Measurements from ENCODE around the gene FXYD5.

The FXYD5 gene

GRCh38 chr19:35199481-35199880, 44.9 kb downstream of the FXYD5 start:
- Mint-ChIP-seq H3K27ac (peak overlapping the region; percentile 6), H3K4me1 (peaks cover 26% of the 10 kb centered on the region), H3K9me3 (no peaks in the 10 kb centered on the region), H3K27me3 (no peaks in the 10 kb centered on the region), H3K36me3 (no peaks in the 10 kb centered on the region), H3K4me3 (no peak overlapping the region)
- no peak for ATAC-seq

DNA sequence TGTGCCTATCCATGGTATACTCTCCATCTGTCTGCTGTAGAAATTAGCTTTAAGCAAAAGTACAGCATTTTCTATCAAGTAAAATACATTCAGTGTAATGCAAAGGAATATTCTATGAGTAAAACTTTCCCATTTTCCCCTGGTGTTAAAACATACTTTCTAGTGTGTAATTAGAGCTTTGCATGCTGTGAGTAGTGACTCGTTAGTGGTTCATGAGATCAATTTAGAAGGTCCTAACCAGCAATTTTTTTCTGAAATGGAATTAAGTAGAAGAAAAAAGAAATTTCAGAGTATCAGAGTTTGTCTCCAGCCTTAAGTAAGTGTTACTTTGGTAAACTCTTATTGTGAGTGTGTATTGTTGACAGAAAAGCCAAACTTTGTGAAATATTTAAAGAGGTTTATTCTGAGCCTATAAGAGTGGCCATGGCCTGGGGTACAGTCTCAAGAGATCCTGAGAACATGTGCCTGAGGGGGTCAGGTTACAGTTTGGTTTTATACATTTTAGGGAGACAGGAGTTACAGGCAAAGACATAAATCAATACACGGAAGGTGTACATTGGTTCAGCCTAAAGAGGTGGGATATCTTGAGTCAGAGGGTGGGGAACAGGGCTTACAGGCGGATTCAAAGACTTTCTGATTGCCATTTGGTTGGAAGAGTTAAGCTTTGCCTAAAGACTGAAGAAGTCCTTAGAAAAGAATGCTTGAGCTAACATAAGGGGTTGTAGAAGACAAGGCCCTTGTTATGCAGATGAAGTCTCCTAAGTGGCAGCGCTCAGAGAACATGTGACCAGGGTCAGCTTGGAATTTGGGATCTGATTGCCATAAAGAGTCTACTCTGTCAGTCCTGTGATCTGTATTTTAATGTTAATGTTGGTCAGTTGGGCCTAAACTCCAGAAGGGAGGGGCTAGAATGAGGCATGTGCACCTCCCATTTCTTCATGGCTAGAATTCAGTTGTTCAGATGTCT, 48.5 kb downstream of the FXYD5 start:
- ATAC-seq, result no peak
- Mint-ChIP-seq H3K27me3 (no peaks in the 10 kb centered on the region), H3K4me1 (peaks cover 56% of the 10 kb centered on the region), H3K9me3 (no peaks in the 10 kb centered on the region), H3K4me3 (no peak overlapping the region), H3K36me3 (no peaks in the 10 kb centered on the region), H3K27ac (peak overlapping the region; percentile 75)

DNA sequence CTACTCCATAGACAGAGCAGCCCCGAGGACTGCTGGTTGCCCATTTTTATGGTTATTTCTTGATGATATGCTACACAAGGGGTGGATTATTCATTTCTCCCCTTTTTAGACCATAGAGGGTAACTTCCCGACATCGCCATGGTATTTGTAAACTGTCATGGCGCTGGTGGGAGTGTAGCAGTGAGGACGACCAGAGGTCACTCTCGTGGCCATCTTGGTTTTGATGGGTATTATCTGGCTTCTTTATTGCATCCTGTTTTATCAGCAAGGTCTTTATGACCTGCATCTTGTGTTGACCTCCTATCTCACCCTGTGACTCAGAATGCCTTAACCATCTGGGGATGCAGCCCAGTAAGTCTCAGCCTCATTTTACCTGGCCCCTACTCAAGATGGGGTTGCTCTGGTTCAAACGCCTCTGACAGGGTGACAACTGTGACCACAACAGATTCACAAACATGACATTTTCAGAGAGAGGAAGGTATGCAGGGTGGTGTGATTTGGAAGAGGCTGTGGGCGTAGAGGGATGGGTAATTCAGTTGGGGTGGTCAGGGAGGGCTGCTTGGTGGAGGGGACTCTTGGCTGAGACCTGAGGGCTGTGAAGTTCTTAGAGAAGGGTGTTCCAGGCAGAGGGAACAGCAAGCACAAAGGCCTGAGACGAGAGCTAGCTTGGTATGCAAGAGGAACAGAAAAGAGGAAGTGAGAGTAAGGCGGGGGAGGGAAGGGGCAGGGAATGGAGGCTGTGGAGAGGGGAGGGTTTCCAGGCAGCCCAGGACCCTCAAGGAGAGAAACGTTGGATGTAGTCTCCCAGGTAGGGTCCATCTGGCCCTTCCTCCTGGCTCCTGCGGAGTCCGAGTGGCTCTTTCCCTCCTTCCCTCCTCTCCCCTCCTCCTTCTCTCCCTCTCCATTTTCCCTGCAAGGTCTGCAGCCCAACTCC, 50.5 kb downstream of the FXYD5 start:
- peak; percentile 90 for ATAC-seq
- Mint-ChIP-seq H3K4me1 (peaks cover 69% of the 10 kb centered on the region), H3K36me3 (no peaks in the 10 kb centered on the region), H3K27ac (peak overlapping the region; percentile 75), H3K27me3 (no peaks in the 10 kb centered on the region), H3K4me3 (no peak overlapping the region), H3K9me3 (no peaks in the 10 kb centered on the region)

DNA sequence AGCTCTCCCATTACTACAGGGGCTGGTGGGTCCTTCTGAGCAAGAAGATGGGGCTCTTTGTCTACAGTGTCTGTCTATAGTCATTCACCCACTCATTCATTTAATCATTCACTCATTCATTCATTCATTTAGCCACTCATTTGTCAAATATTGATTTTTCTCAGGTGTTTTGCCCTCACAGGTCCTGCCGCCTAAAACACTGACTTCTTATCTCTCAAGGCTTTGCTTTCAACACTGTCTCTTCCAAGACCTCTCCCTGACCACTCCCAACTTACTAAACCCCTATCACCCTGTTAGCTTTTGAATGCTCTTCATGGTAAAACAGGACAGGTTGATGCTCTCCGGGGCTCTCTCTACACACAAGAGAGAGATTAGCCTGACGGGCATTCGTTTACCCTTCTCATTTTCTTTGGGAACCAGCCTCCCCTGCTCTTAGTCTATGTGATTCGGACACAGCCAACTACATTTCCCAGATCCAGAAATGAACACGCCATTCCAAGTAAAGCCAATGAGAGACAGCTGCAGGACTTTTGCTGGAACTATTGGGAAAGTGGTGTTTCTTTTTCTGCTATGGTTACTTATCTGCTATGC, 51.3 kb downstream of the FXYD5 start:
- peaks cover 73% of the 10 kb centered on the region for H3K4me1 Mint-ChIP-seq
- H3K9me3 Mint-ChIP-seq, result no peaks in the 10 kb centered on the region
- H3K4me3 Mint-ChIP-seq, result peak overlapping the region; percentile 21
- H3K27me3 Mint-ChIP-seq, result no peaks in the 10 kb centered on the region
- peak; percentile 3 for ATAC-seq
- no peaks in the 10 kb centered on the region for H3K36me3 Mint-ChIP-seq
- H3K27ac Mint-ChIP-seq, result peak overlapping the region; percentile 75

DNA sequence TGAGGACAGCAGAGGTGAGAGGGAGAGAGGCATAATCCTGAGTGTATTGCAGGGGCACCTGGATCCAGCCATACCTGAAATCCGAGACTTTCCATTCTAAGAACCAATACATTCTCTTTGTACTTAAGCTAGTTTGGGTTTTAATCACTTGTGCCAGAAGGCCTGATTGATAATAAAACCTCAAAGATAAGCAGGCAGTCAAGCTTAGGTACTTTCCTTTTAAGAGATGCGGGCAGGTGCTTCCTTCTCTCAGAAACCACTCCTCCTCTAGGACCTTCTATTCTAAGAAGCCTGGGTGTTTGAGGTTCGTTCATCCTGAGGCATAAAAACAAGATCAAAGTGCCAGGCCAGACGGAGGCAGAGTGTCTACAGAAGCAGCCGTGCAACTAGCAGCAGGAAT, 51.8 kb downstream of the FXYD5 start:
- peak; percentile 87 for ATAC-seq
- Mint-ChIP-seq H3K4me3 (peak overlapping the region; percentile 45), H3K27me3 (no peaks in the 10 kb centered on the region), H3K36me3 (no peaks in the 10 kb centered on the region), H3K27ac (peak overlapping the region; percentile 75), H3K9me3 (no peaks in the 10 kb centered on the region), H3K4me1 (peaks cover 75% of the 10 kb centered on the region)

DNA sequence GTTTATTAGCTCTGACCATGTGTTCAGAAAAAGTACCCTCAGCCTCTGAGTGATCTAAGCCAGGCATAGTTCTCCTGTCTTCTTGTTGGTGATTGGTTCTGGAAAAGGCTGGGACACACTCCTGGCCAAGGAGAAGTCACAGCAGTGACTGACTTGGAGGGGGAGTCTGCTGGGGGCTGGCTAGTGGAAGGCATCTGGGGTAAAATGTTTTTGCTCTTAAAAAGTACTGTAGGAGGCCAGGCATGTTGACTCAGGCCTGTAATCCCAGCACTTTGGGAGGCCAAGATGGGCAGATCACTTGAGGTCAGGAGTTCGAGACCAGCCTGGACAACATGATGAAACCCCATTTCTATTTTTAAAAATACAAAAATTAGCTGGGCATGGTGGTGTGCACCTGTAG, 52.3 kb downstream of the FXYD5 start:
- Mint-ChIP-seq H3K9me3 (no peaks in the 10 kb centered on the region), H3K4me1 (peaks cover 76% of the 10 kb centered on the region), H3K27me3 (no peaks in the 10 kb centered on the region), H3K27ac (peak overlapping the region; percentile 75), H3K36me3 (no peaks in the 10 kb centered on the region), H3K4me3 (peak overlapping the region; percentile 45)
- peak; percentile 21 for ATAC-seq

DNA sequence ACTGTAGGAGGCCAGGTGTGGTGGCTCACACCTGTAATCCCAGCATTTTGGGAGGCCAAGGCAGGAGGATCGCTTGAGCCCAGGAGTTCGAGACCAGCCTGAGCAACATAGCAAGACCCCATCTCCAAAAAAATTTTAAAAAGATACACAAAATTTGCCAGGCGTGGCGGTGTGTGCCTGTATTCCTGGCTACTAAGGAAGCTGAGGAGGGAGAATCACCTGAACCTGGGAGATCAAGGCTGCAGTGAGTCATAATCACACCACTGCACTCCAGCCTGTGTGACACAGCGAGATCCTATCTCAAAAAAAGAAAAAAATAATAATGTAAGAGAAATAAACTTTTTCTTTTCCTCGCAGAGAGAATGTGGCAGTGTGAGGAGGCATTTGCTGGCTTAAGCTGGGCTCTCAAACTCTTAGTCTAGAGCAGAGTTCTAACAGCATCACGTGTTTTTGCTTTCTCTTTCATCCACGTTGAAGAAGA, 52.9 kb downstream of the FXYD5 start:
- H3K27me3 Mint-ChIP-seq, result no peaks in the 10 kb centered on the region
- peak overlapping the region; percentile 75 for H3K27ac Mint-ChIP-seq
- peaks cover 2% of the 10 kb centered on the region for H3K9me3 Mint-ChIP-seq
- no peak for ATAC-seq
- H3K4me1 Mint-ChIP-seq, result peaks cover 81% of the 10 kb centered on the region
- peaks cover 4% of the 10 kb centered on the region for H3K36me3 Mint-ChIP-seq
- no peak overlapping the region for H3K4me3 Mint-ChIP-seq

- Mint-ChIP-seq H3K9me3 (peaks cover 2% of the 10 kb centered on the region), H3K4me3 (no peak overlapping the region)
Measured at GRCh38 chr19:35208121-35208520, 53.6 kb downstream of the FXYD5 start.

DNA sequence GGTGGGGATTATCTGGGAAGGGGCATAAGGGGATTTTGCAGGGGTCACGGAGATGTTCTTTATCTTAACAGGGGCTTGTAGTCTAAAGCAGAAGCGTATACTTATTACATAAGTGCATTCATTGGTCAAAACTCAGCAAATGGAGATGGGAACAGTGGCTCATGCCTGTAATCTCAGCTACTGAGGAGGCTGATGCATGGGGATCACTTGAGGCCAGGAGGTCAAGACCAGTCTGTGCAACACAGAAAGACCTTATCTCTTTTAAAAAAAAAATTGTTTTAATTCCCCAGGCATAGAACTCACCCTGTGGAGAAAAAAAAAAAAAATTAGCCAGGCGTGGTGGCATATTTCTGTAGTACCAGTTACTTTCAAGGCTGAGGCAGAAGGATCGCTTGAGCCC, 55.1 kb downstream of the FXYD5 start:
- H3K27ac Mint-ChIP-seq, result peak overlapping the region; percentile 75
- no peak overlapping the region for H3K4me3 Mint-ChIP-seq
- H3K27me3 Mint-ChIP-seq, result no peaks in the 10 kb centered on the region
- peaks cover 5% of the 10 kb centered on the region for H3K36me3 Mint-ChIP-seq
- peaks cover 2% of the 10 kb centered on the region for H3K9me3 Mint-ChIP-seq
- no peak for ATAC-seq
- H3K4me1 Mint-ChIP-seq, result peaks cover 84% of the 10 kb centered on the region

More at GRCh38 chr19:35208121-35208520, 53.6 kb downstream of the FXYD5 start:
- Mint-ChIP-seq H3K27me3 (no peaks in the 10 kb centered on the region), H3K4me1 (peaks cover 84% of the 10 kb centered on the region), H3K27ac (peak overlapping the region; percentile 75), H3K36me3 (peaks cover 5% of the 10 kb centered on the region)
- ATAC-seq, result no peak

- Mint-ChIP-seq H3K36me3 (peaks cover 5% of the 10 kb centered on the region), H3K4me1 (peaks cover 84% of the 10 kb centered on the region), H3K4me3 (peak overlapping the region; percentile 68), H3K9me3 (peaks cover 2% of the 10 kb centered on the region), H3K27me3 (no peaks in the 10 kb centered on the region), H3K27ac (peak overlapping the region; percentile 75)
- ATAC-seq, result peak; percentile 39
Measured at GRCh38 chr19:35211545-35212230, 57.2 kb downstream of the FXYD5 start.

GRCh38 chr19:35212241-35212640, 57.7 kb downstream of the FXYD5 start:
- ATAC-seq, result no peak
- peak overlapping the region; percentile 75 for H3K27ac Mint-ChIP-seq
- peaks cover 5% of the 10 kb centered on the region for H3K36me3 Mint-ChIP-seq
- H3K4me3 Mint-ChIP-seq, result peak overlapping the region; percentile 68
- peaks cover 2% of the 10 kb centered on the region for H3K9me3 Mint-ChIP-seq
- no peaks in the 10 kb centered on the region for H3K27me3 Mint-ChIP-seq
- peaks cover 83% of the 10 kb centered on the region for H3K4me1 Mint-ChIP-seq

- ATAC-seq, result peak; percentile 93
- Mint-ChIP-seq H3K4me3 (peak overlapping the region; percentile 47), H3K27me3 (no peaks in the 10 kb centered on the region), H3K9me3 (peaks cover 2% of the 10 kb centered on the region), H3K36me3 (peaks cover 5% of the 10 kb centered on the region), H3K4me1 (peaks cover 73% of the 10 kb centered on the region), H3K27ac (peak overlapping the region; percentile 75)
Measured at GRCh38 chr19:35213663-35214632, 59.4 kb downstream of the FXYD5 start.

GRCh38 chr19:35214766-35215422, 60.4 kb downstream of the FXYD5 start:
- H3K9me3 Mint-ChIP-seq, result peaks cover 6% of the 10 kb centered on the region
- peak overlapping the region; percentile 75 for H3K27ac Mint-ChIP-seq
- H3K36me3 Mint-ChIP-seq, result peaks cover 5% of the 10 kb centered on the region
- no peak for ATAC-seq
- no peaks in the 10 kb centered on the region for H3K27me3 Mint-ChIP-seq
- no peak overlapping the region for H3K4me3 Mint-ChIP-seq
- peaks cover 66% of the 10 kb centered on the region for H3K4me1 Mint-ChIP-seq

Data from stimulated activated memory B cell treated with anti-CD40 and anti-IgM and Interleukin-4, amounts not matched to agents 10 μg/mL and 1 μg/mL and 100 μg/mL, for 72 hours (primary cell).